IPS-11a (cell line): Measurements from ENCODE around the gene RIPPLY1.
"Not testable (repeated sequence)": the region's sequence is repeated elsewhere in the genome, so short reads cannot be mapped to it uniquely, and the experiment has no call there.

Experiments
- H3K4me3 ChIP-seq: one replicate; pipeline ENCODE4 v1.5.1; 2013; ENCODE audit warnings: low read depth, low read length, control low read depth

The RIPPLY1 gene

GRCh38 chrX:106917830-106918500, 14.8 kb upstream of the RIPPLY1 start:
- H3K4me3 ChIP-seq = no peak overlapping the region

- H3K4me3 ChIP-seq = no peak overlapping the region
Observed at GRCh38 chrX:106912864-106913263, 9.7 kb upstream of the RIPPLY1 start.

GRCh38 chrX:106906361-106906760, 3.2 kb upstream of the RIPPLY1 start:
- H3K4me3 ChIP-seq = no peak overlapping the region

DNA sequence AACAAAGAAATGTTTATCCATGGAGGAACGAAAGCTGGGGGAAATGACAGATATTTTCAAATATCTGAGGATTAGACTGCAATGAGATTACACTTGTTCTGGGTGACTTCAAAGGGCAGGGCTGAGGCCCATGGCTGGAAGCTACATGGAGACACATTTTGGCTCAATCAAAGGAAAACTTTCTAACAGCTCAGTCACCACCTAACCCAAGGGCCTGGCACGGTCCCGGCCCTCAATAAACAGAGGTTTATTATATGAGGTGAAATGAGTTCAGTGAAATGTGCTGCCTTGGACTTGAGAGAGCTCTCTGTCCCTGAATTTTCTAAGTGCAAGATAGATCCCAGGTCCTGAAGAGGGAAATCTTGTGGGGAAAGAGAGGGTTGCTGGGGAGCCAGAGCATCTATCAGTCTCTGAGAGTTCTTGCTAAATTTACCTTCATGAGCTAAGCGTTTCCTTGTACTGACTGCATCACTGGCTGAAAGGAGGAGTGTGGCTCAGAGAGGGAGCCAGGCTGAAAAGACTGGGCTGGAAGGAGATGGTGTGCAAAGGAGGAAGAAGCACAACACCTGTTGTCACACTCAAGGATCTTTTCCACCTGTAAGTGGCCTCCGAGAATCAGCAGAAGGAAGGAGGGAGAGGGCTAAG, 2.0 kb upstream of the RIPPLY1 start:
- H3K4me3 ChIP-seq = no peak overlapping the region

- no peak overlapping the region for H3K4me3 ChIP-seq
Observed at GRCh38 chrX:106903856-106904528, 851 bp upstream of the RIPPLY1 start.

DNA sequence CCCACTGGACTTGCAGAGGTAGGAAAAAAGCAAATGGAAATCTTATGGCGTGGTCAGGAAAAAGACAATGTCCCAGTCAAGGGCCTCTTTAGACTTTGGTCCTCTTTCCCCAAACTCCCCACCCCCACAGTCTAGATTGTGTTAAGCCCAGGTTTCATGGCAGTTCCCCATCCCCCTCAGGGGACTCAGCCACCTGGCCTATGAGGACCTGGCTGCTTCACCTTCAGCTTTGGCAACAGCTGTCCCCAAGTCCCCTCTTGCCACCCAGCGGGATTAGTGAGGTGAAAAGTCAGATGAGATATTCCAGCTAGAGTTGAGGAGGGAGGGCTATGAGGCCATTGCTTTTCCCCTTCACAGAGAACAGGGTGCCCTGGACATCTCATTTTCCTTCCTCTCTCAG, 457 bp downstream of the RIPPLY1 start:
- no peak overlapping the region for H3K4me3 ChIP-seq

DNA sequence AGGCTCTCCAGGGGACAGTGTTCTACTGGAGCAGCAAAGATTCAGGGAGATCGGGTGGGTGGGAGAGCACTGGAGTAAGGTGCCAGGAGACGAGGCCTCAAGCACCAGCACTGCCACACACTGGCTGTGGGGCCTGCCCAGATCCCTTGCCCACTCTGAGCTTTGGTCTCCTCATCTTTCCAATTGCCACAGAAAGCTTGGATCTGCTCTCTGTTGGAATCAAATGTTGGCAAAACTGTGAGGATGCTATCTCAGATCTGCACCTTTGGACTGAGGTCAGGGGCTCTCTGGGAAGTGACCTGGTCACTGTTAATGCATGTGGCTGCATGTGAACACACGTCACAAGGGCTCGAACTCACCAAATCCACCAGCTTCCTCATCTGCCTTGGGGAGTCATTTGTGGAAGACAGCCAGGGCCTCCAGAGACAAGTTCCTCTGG, 1.3 kb downstream of the RIPPLY1 start:
- H3K4me3 ChIP-seq = no peak overlapping the region

- H3K4me3 ChIP-seq = no peak overlapping the region
Observed at GRCh38 chrX:106901341-106901740, 1.8 kb downstream of the RIPPLY1 start.

- H3K4me3 ChIP-seq = no peak overlapping the region
Observed at GRCh38 chrX:106899841-106900240, 3.3 kb downstream of the RIPPLY1 start.

DNA sequence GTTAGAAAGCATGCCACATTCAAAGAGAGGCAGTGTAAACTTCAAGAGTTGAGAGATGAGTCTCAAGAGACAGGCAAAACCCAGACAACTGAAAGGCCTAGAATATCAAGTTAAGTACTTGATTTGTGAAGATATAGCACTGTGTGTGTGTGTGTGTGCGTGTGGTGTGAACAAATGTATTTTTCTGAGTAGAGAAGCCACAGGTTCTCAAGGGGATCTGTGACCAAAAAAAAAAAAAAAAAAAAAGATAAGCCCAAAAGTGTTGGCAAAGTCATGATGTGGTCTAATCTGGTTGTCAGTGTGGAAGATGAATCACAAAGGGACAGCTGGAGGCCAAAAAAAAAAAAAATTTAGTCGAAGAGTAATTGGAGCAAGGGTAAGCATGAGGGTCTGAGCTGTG, 3.9 kb downstream of the RIPPLY1 start:
- H3K4me3 ChIP-seq = no peak overlapping the region

DNA sequence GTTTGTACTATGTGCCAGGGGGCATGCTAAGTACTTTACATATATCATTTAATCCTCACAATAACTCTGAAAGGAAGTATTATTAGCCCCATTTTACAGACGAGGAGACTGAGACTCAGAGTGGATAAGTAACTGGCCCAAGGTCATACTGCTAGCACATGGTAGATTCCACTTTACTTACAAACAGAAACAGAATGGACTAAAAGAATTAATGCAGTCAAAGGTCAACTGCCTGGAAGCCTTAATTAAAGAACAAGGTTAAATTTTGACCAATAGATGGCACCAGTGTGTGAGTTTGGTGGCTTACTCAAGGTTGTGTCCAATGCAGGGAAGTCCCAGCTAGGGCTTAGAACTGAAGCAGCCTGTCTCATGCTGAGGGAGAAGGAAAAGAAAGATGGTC, 4.7 kb downstream of the RIPPLY1 start:
- no peak overlapping the region for H3K4me3 ChIP-seq

- no peak overlapping the region for H3K4me3 ChIP-seq
Observed at GRCh38 chrX:106897259-106897658, 5.9 kb downstream of the RIPPLY1 start.

- no peak overlapping the region for H3K4me3 ChIP-seq
Observed at GRCh38 chrX:106894978-106895452, 8.1 kb downstream of the RIPPLY1 start.

- H3K4me3 ChIP-seq = no peak overlapping the region
Observed at GRCh38 chrX:106894392-106894909, 8.7 kb downstream of the RIPPLY1 start.

GRCh38 chrX:106891762-106892460, 11.2 kb downstream of the RIPPLY1 start:
- H3K4me3 ChIP-seq = no peak overlapping the region

DNA sequence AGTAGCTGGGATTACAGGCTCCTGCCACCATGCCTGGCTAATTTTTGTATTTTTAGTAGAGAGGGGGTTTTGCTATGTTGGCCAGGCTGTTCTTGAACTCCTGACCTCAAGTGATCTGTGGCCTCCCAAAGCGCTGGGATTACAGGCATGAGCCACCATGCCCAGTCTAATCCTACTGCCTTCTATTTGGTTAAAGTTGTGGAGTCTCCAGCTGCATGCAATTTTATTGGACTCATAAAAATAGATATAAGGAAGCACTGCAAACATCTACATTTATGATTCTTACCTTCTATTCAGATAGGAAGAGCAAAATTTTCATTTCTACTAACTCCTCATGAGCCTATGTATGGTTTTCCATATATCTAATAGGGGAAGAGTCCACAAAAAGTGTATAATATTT, 13.7 kb downstream of the RIPPLY1 start:
- H3K4me3 ChIP-seq = no peak overlapping the region

GRCh38 chrX:106875151-106875550, 28.0 kb downstream of the RIPPLY1 start:
- no peak overlapping the region for H3K4me3 ChIP-seq

DNA sequence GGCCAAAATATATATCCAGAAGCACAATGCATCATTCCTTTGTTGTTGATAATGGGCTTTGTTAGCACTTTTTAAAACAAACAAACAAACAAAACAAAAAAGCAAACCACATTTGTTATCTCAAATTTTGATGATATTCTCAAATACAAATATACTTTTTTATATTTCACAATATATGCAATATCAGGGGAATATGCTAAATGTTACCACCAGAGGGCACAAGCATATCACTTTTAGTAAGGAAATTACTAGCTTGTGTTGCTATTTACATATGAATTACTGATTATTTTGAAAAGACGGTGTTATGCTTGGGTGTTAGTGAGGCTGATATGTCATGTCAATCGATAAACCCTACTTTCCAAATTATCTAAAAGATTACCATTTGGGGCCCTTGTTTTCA, 29.1 kb downstream of the RIPPLY1 start:
- no peak overlapping the region for H3K4me3 ChIP-seq

- H3K4me3 ChIP-seq = not testable (repeated sequence)
Observed at GRCh38 chrX:106872796-106873195, 30.3 kb downstream of the RIPPLY1 start.

DNA sequence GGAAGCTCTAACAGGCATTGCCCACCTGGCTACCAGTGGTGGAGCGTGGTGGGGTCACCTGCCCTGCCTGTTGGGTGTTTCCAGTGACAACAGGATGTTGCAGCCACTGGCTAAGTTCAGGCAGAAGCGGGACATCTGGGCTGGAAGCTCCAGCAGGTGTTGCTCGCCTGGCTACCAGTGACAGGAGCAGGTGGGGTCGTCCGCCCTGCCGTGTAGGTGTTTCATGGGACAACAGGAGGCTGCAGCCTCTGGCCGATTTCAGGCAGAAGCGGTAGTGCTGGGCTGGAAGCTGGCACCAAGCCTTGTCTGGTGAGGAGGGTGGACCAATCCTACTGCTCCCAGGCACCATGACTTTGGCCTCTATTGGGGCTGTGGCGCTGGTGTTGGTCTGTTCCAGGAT, 39.4 kb downstream of the RIPPLY1 start:
- no peak overlapping the region for H3K4me3 ChIP-seq

DNA sequence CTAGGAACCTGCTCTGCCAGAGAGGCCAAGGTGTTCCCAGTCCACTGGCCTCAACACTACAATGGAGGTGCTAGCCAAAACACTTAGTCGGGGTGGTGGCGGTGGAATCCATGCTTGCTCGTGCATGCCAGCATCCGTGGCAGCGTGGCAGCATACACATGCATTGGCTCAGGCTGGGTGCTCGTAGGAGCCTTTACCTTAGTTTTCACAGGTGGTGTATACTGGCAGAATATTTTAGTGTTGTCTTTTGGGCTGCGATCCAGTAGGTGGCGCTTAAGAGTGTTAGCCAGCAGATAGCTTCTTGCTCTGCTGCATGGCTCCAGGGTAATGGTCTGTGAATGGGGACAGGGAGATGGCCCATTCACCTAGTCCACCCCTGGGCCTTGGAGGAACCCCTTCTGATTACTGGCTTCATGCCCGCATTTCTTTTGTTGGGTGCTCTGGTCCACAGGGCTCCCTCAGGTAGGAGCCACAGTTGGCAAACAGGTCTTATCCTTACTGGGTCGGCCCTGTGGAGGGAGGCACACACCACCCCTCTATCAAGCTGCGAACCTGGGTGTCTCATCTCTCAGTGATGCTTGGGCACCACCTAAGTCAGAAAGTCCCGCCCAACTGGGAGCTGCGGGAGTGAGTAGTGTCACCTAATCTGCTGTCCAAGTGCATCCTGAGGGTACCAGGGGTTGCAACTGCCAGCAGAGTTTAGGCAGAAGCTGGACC, 40.0 kb downstream of the RIPPLY1 start:
- H3K4me3 ChIP-seq = no peak overlapping the region
